GM12878 (cell line): ENCODE measurements around the gene PDSS1.

Experiments
- ATF3 ChIP-seq: IDR thresholded peaks from 2 replicates; pipeline ENCODE4 v1.6.1; 2011; ENCODE audit warnings: low read depth, mild to moderate bottlenecking, low read length, moderate library complexity, borderline replicate concordance; ENCODE audit errors: extremely low read depth
- BCL11A ChIP-seq: IDR thresholded peaks from 2 replicates; pipeline ENCODE4 v1.6.1; 2011; ENCODE audit warnings: low read depth, low read length
- CBX5 ChIP-seq: sonication (generic); IDR thresholded peaks from 2 replicates; pipeline ENCODE4 v1.6.1; 2016; ENCODE audit warnings: low read depth, moderate library complexity, mild to moderate bottlenecking, inconsistent platforms
- CHD1 ChIP-seq: IDR thresholded peaks from 2 replicates; pipeline ENCODE4 v1.6.1; 2012; ENCODE audit warnings: low read depth, low read length, improper control_type of control experiment
- EZH2 ChIP-seq: IDR thresholded peaks from 2 replicates; pipeline ENCODE4 v1.6.1; 2012; ENCODE audit warnings: low read depth, mild to moderate bottlenecking, control low read depth, inconsistent platforms, low read length, borderline replicate concordance; ENCODE audit not compliant: control insufficient read depth
- NFYB ChIP-seq: IDR thresholded peaks from 2 replicates; pipeline ENCODE4 v1.6.1; 2011; ENCODE audit warnings: low read depth, mild to moderate bottlenecking, low read length, improper control_type of control experiment, moderate library complexity; ENCODE audit not compliant: insufficient read depth
- POLR2AphosphoS5 ChIP-seq: IDR thresholded peaks from 2 replicates; pipeline ENCODE4 v1.6.1; 2011; ENCODE audit warnings: mild to moderate bottlenecking, low read length, inconsistent platforms
- TCF12 ChIP-seq: IDR thresholded peaks from 2 replicates; pipeline ENCODE4 v1.6.1; 2011; ENCODE audit warnings: low read depth, mild to moderate bottlenecking, low read length
- ZNF24 ChIP-seq: fragments of 450-650 bp; IDR thresholded peaks from 2 replicates; pipeline ENCODE4 v1.6.1; 2017; ENCODE audit warnings: antibody characterized with exemption, mild to moderate bottlenecking
- TF ChIP-seq, protein P1 (sequence below), 3 experiments: IDR thresholded peaks in 2 of 3; conservative IDR thresholded peaks in 1 of 3; 2 replicates each; pipeline ENCODE4 v1.5.1; 2011; ENCODE audit warnings: low read depth in 3 of 3, low read length in 3 of 3, mild to moderate bottlenecking in 3 of 3, control low read depth in 2 of 3, moderate library complexity in 2 of 3, inconsistent platforms in 1 of 3, mixed read lengths in 1 of 3; ENCODE audit not compliant: control insufficient read depth in 2 of 3, insufficient read depth in 1 of 3; ENCODE audit errors: extremely low read depth in 1 of 3

DNA sequence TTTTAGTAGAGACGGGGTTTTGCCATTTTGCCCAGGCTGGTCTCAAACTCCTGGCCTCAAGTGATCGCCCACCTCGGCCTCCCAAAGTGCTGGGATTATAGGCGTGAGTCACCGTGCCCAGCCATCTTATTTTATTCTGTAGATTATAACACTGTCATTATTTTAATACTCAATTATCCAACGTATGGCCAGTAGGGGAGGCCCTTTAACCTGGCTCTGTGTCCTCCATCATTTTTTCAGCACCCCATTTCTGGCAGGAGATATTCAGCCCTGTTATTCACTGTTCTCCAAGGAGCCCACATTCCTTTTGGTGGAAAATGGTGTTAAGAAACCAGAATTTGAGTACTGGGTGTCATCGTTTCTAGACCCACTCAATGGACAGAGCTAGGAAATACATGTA is 31.5 kb downstream of the PDSS1 start:
- TF ChIP-seq, protein P1, sequence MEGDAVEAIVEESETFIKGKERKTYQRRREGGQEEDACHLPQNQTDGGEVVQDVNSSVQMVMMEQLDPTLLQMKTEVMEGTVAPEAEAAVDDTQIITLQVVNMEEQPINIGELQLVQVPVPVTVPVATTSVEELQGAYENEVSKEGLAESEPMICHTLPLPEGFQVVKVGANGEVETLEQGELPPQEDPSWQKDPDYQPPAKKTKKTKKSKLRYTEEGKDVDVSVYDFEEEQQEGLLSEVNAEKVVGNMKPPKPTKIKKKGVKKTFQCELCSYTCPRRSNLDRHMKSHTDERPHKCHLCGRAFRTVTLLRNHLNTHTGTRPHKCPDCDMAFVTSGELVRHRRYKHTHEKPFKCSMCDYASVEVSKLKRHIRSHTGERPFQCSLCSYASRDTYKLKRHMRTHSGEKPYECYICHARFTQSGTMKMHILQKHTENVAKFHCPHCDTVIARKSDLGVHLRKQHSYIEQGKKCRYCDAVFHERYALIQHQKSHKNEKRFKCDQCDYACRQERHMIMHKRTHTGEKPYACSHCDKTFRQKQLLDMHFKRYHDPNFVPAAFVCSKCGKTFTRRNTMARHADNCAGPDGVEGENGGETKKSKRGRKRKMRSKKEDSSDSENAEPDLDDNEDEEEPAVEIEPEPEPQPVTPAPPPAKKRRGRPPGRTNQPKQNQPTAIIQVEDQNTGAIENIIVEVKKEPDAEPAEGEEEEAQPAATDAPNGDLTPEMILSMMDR (IDR thresholded peaks at IDR 0.05 in 2 of 3, conservative IDR thresholded peaks at IDR 0.05 in 1 of 3; ENCODE audit: control insufficient read depth in 2 of 3, extremely low read depth in 1 of 3, insufficient read depth in 1 of 3, low read depth in 3 of 3, low read length in 3 of 3) = peak; percentile 23 to 32 (median 24); a peak in 4 of 6 replicates
- TF ChIP-seq TCF12 = no peak
- TF ChIP-seq NFYB = no peak
- TF ChIP-seq EZH2 = no peak
- no peak for TF ChIP-seq ZNF24
- TF ChIP-seq POLR2AphosphoS5 = no peak
- no peak for TF ChIP-seq ATF3
- no peak for TF ChIP-seq CBX5
- no peak for TF ChIP-seq BCL11A
- TF ChIP-seq CHD1 = no peak
